ENCODE results near the gene METTL21C. TPM values are rescaled to one million over a fixed set of nuclear protein-coding genes. Genes with fewer than 3 reads are reported as not detected.

The METTL21C gene
- total RNA-seq, 1 donor from 2014 or later: not detected

DNA sequence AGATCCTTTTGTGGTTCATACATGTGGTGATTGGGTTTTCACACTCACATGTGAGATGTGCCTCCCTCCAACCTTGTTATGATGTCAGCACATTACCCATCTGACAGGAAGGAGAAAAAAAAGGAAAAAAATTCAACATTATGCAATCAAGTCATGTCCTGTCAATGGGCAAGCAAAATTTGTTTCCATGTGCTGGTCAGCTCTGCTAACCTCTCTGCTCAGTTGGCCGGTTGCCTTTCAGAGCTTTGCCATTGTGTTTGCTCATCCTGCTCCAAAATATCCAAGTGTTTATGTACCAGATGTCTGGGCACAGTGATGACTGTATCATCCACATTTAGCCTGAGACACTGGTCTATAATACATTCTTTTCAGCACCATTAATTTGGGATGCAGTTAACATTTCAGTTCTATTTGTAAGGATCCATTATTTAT, 27.0 kb upstream of the METTL21C start:
- Histone ChIP-seq H3K4me3 (ENCODE audit: low read depth, low read length) (no peak overlapping the region), H3K27me3 (ENCODE audit: control insufficient read depth, insufficient read depth, low read length) (no peaks in the 10 kb centered on the region), H3K36me3 (ENCODE audit: control insufficient read depth, insufficient read depth, low read length) (no peaks in the 10 kb centered on the region)
- no peak for DNase-seq (ENCODE audit: low read depth)
- TF ChIP-seq, protein P1, sequence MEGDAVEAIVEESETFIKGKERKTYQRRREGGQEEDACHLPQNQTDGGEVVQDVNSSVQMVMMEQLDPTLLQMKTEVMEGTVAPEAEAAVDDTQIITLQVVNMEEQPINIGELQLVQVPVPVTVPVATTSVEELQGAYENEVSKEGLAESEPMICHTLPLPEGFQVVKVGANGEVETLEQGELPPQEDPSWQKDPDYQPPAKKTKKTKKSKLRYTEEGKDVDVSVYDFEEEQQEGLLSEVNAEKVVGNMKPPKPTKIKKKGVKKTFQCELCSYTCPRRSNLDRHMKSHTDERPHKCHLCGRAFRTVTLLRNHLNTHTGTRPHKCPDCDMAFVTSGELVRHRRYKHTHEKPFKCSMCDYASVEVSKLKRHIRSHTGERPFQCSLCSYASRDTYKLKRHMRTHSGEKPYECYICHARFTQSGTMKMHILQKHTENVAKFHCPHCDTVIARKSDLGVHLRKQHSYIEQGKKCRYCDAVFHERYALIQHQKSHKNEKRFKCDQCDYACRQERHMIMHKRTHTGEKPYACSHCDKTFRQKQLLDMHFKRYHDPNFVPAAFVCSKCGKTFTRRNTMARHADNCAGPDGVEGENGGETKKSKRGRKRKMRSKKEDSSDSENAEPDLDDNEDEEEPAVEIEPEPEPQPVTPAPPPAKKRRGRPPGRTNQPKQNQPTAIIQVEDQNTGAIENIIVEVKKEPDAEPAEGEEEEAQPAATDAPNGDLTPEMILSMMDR (IDR thresholded peaks at IDR 0.05; ENCODE audit: insufficient read depth, low read length, poor library complexity, severe bottlenecking): no peak

DNA sequence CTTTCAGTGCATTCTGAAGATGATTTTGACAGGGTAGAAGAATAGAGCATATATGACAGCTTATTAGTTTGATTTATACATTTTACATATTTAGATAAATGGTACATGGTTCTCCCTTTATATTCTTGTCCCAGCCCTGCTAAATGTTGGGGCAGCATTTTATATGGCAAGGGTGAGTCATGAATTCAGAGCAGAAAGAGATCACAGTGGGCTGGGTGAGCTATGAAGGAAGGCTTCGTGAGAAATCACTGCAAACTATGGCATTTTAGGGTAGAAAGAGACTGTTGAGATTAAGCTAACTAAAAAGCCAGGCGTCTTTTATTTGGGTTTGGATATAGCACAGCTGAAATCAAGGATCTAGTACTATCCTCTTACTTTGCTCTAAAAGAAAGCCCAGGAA, 23.9 kb upstream of the METTL21C start:
- Histone ChIP-seq H3K27me3 (ENCODE audit: control insufficient read depth, insufficient read depth, low read length) (no peaks in the 10 kb centered on the region), H3K4me3 (ENCODE audit: low read depth, low read length) (no peak overlapping the region), H3K36me3 (ENCODE audit: control insufficient read depth, insufficient read depth, low read length) (no peaks in the 10 kb centered on the region)
- TF ChIP-seq, protein P1 (IDR thresholded peaks at IDR 0.05; ENCODE audit: insufficient read depth, low read length, poor library complexity, severe bottlenecking): no peak
- DNase-seq (ENCODE audit: low read depth): no peak

DNA sequence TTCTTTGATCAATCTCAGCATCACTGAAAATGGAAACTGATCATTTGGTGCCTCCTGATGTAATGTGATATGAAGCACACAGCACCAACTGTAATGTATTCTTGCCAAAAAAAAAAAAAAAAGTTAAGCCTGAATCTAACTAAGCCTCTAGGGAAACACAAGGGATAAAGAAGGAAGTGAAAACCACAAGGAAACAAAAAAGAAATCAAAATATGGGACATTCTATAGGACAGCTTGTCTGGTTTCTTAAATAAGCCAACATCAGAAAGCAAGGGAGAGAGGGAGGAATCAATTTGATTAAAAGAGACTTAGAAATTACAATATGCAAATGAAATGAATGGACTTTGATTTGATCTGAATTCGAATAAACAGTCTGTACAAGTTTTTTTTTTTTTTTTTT, 20.6 kb upstream of the METTL21C start:
- H3K4me3 ChIP-seq (ENCODE audit: low read depth, low read length): no peak overlapping the region
- H3K36me3 ChIP-seq (ENCODE audit: control insufficient read depth, insufficient read depth, low read length): no peaks in the 10 kb centered on the region
- DNase-seq (ENCODE audit: low read depth): no peak

DNA sequence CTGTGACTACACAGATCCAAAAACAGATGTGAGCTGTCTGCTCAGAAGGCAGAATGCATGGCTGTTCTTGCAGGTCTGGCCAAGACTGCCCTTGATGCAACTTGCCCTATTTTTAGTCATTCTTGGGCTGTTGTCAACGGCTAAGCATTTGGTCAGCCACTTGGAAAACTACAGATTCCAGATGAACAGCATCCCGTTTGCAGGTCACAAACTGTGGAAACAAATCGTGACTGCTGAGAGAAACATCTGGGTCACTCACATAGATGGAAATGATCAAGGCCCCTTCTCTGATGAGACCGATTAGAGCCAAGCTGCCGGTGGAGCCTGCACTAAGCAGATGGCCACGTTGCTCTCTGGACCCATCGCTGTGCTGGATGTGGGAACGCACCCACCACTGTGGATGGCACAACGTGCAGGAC, 15.4 kb upstream of the METTL21C start:
- TF ChIP-seq, protein P1 (IDR thresholded peaks at IDR 0.05; ENCODE audit: insufficient read depth, low read length, poor library complexity, severe bottlenecking): no peak
- H3K36me3 ChIP-seq (ENCODE audit: control insufficient read depth, insufficient read depth, low read length): no peaks in the 10 kb centered on the region
- no peak overlapping the region for H3K4me3 ChIP-seq (ENCODE audit: low read depth, low read length)
- no peak for DNase-seq (ENCODE audit: low read depth)
- no peaks in the 10 kb centered on the region for H3K27me3 ChIP-seq (ENCODE audit: control insufficient read depth, insufficient read depth, low read length)

More for the DNA sequence above, 20.6 kb upstream of the METTL21C start:
- no peaks in the 10 kb centered on the region for H3K27me3 ChIP-seq (ENCODE audit: control insufficient read depth, insufficient read depth, low read length)
- TF ChIP-seq, protein P1 (IDR thresholded peaks at IDR 0.05; ENCODE audit: insufficient read depth, low read length, poor library complexity, severe bottlenecking): no peak

DNA sequence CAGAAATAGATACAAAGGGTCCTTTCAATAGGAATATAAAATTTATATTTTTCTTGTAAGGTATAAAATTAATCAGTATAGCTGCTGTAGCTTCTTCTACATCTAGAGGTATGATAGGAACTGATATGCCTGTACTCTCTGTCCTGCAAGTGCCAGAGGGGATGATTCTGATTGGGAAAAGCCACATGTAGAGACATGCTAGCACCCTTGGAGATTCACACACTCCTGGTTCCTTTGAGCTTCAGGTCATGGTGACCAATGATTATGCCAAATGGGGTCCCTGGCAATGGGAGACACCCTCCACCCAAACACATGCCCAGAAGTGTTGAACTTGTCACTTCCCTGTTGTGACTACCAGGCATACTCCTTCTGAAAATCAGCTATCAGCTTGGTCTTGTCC, 14.7 kb upstream of the METTL21C start:
- Histone ChIP-seq H3K27me3 (ENCODE audit: control insufficient read depth, insufficient read depth, low read length) (no peaks in the 10 kb centered on the region), H3K36me3 (ENCODE audit: control insufficient read depth, insufficient read depth, low read length) (no peaks in the 10 kb centered on the region), H3K4me3 (ENCODE audit: low read depth, low read length) (no peak overlapping the region)
- TF ChIP-seq, protein P1 (IDR thresholded peaks at IDR 0.05; ENCODE audit: insufficient read depth, low read length, poor library complexity, severe bottlenecking): no peak
- DNase-seq (ENCODE audit: low read depth): no peak

DNA sequence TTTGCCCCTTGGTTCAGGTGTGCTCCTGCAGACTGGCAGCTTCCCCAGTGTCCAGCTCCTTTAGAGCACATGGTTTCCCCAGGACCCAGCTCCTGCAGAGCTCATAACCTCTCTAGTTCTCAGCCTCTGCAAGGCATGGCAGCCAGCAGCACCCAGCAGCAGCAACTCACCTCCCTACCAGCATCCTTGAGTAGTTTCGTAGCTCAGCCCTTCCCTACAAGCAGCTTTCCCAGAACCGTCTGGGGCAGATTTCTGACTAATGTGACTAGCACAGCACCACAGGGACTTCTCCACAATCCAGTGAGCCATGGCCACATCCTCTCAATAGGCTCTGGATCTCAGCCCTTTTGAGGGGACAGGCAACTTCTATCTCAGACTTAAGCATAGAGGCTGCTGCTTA, 14.1 kb upstream of the METTL21C start:
- no peaks in the 10 kb centered on the region for H3K27me3 ChIP-seq (ENCODE audit: control insufficient read depth, insufficient read depth, low read length)
- H3K36me3 ChIP-seq (ENCODE audit: control insufficient read depth, insufficient read depth, low read length): no peaks in the 10 kb centered on the region
- no peak overlapping the region for H3K4me3 ChIP-seq (ENCODE audit: low read depth, low read length)
- TF ChIP-seq, protein P1 (IDR thresholded peaks at IDR 0.05; ENCODE audit: insufficient read depth, low read length, poor library complexity, severe bottlenecking): no peak
- no peak for DNase-seq (ENCODE audit: low read depth)
